Ishikawa (cell line): ENCODE measurements around the gene DHPS.

Experiments
- CEBPB ChIP-seq: IDR thresholded peaks from 2 replicates; pipeline ENCODE4 v1.6.1; 2012
- CREB1 ChIP-seq: IDR thresholded peaks from 2 replicates; pipeline ENCODE4 v1.6.1; 2012; ENCODE audit warnings: low read depth
- EGR1 ChIP-seq: IDR thresholded peaks from 2 replicates; pipeline ENCODE4 v1.6.1; 2012
- EP300 ChIP-seq: IDR thresholded peaks from 2 replicates; pipeline ENCODE4 v1.6.1; 2012; ENCODE audit warnings: borderline replicate concordance
- FOXM1 ChIP-seq: IDR thresholded peaks from 2 replicates; pipeline ENCODE4 v1.6.1; 2012; ENCODE audit warnings: low read depth, borderline replicate concordance
- NFIC ChIP-seq: IDR thresholded peaks from 2 replicates; pipeline ENCODE4 v1.6.1; 2012
- RAD21 ChIP-seq: IDR thresholded peaks from 2 replicates; pipeline ENCODE4 v1.6.1; 2012; ENCODE audit warnings: low read depth
- TAF1 ChIP-seq: IDR thresholded peaks from 2 replicates; pipeline ENCODE4 v1.6.1; 2012; ENCODE audit warnings: low read depth, mild to moderate bottlenecking
- TCF12 ChIP-seq: IDR thresholded peaks from 2 replicates; pipeline ENCODE4 v1.6.1; 2012; ENCODE audit warnings: low read depth
- TEAD4 ChIP-seq: IDR thresholded peaks from 2 replicates; pipeline ENCODE4 v1.6.1; 2012
- YY1 ChIP-seq: IDR thresholded peaks from 2 replicates; pipeline ENCODE4 v1.6.1; 2012; ENCODE audit warnings: low read depth
- ZBTB7A ChIP-seq: IDR thresholded peaks from 2 replicates; pipeline ENCODE4 v1.6.1; 2012; ENCODE audit warnings: low read depth
- TF ChIP-seq, protein P1 (sequence below): IDR thresholded peaks from 2 replicates; pipeline ENCODE4 v1.6.1; 2012
- TF ChIP-seq, protein P2 (sequence below): IDR thresholded peaks from 2 replicates; pipeline ENCODE4 v1.6.1; 2012
- TF ChIP-seq, protein P3 (sequence below): IDR thresholded peaks from 2 replicates; pipeline ENCODE4 v1.6.1; 2012; ENCODE audit warnings: low read depth, mild to moderate bottlenecking

DHPS gene

DNA sequence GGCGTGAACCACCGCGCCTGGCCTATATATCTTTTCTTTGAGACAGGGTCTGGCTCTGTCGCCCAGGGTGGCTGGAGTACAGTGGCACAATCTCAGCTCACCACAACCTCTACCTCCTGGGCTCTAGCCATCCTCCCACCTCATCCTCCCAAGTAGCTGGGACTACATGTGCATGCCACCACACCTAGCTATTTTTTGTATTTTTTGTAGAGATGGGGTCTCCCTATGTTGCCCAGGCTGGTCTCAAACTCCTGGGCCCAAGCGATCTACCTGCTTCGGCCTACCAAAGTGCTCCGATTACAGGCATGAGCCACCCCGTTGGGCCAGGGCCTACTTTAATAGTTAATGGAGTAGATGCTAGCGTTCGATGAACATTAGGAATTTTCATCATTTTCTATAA, 38.6 kb upstream of the DHPS start:
- TF ChIP-seq ZBTB7A (no peak), TEAD4 (no peak), CEBPB (no peak), YY1 (no peak)
- TF ChIP-seq, protein P1, sequence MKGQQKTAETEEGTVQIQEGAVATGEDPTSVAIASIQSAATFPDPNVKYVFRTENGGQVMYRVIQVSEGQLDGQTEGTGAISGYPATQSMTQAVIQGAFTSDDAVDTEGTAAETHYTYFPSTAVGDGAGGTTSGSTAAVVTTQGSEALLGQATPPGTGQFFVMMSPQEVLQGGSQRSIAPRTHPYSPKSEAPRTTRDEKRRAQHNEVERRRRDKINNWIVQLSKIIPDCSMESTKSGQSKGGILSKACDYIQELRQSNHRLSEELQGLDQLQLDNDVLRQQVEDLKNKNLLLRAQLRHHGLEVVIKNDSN, result no peak

DNA sequence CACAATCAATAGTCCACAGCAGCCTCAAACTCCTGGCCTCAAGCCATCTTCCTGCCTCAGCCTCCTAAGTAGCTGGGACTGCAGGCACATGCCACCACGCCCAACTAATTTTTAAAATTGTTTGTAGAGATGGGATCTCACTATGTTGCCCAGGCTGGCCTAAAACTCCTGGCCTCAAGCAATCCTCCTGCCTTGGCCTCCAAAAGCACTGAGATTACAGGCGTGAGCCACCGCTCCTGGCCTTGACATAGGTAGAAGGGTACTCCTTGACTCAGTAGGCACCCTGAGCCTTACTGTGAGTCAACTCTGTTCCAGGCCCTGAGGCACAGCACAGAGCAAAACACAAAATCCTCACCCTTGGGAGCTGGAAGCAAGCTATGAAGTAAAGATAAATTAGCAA, 34.2 kb upstream of the DHPS start:
- TF ChIP-seq ZBTB7A (no peak), TCF12 (no peak), YY1 (no peak), CEBPB (no peak), FOXM1 (no peak)
- TF ChIP-seq, protein P2, sequence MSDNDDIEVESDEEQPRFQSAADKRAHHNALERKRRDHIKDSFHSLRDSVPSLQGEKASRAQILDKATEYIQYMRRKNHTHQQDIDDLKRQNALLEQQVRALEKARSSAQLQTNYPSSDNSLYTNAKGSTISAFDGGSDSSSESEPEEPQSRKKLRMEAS, result no peak
- TF ChIP-seq, protein P3, sequence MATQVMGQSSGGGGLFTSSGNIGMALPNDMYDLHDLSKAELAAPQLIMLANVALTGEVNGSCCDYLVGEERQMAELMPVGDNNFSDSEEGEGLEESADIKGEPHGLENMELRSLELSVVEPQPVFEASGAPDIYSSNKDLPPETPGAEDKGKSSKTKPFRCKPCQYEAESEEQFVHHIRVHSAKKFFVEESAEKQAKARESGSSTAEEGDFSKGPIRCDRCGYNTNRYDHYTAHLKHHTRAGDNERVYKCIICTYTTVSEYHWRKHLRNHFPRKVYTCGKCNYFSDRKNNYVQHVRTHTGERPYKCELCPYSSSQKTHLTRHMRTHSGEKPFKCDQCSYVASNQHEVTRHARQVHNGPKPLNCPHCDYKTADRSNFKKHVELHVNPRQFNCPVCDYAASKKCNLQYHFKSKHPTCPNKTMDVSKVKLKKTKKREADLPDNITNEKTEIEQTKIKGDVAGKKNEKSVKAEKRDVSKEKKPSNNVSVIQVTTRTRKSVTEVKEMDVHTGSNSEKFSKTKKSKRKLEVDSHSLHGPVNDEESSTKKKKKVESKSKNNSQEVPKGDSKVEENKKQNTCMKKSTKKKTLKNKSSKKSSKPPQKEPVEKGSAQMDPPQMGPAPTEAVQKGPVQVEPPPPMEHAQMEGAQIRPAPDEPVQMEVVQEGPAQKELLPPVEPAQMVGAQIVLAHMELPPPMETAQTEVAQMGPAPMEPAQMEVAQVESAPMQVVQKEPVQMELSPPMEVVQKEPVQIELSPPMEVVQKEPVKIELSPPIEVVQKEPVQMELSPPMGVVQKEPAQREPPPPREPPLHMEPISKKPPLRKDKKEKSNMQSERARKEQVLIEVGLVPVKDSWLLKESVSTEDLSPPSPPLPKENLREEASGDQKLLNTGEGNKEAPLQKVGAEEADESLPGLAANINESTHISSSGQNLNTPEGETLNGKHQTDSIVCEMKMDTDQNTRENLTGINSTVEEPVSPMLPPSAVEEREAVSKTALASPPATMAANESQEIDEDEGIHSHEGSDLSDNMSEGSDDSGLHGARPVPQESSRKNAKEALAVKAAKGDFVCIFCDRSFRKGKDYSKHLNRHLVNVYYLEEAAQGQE, result no peak

DNA sequence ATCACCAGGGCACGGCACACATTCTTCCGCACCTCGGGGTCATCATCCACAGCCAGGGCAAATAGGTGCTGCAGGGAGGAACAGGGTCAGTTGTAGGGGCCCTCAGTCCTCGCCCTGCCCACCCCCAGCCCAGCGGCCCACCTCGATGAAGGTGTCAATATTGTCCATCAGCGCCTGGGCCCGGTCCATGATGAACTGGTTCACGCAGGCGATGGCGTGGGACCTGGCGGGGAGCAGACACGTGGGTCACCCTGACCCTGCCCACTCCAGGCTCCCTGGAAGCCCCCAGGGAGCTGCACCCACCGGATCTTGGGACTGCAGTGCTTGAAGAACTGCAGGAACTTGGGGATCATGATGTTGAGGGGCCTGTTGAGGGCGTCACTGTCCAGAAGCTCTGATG, 33.4 kb upstream of the DHPS start:
- TF ChIP-seq ZBTB7A (no peak), YY1 (no peak), FOXM1 (no peak), TEAD4 (no peak), EGR1 (no peak), CREB1 (no peak), CEBPB (no peak), RAD21 (no peak), TCF12 (no peak), TAF1 (no peak), EP300 (no peak), NFIC (no peak)
- TF ChIP-seq, protein P1, result no peak
- TF ChIP-seq, protein P3, result no peak
- TF ChIP-seq, protein P2, result no peak

DNA sequence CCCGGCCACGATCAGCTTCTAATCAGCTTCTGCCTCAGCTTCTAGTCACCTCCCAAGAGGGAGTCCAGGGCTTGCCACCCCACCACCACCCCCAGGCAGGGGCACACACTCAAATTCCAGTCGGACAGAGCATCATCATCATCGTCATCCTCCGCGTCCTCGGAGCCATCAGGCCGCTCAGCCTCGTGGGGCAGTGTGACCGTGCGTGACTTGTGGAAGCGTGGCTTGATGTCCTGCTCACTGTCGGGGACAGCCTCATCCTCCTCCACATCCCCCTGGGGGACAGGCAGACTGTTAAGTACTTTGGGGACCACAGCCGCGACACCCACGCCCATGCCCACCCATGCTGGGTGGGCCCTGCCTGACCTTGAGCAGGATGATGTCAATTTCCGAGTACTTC, 29.5 kb upstream of the DHPS start:
- no peak for TF ChIP-seq TAF1
- no peak for TF ChIP-seq RAD21
- TF ChIP-seq FOXM1, result no peak
- TF ChIP-seq CREB1, result no peak
- TF ChIP-seq YY1, result no peak
- TF ChIP-seq CEBPB, result no peak

DNA sequence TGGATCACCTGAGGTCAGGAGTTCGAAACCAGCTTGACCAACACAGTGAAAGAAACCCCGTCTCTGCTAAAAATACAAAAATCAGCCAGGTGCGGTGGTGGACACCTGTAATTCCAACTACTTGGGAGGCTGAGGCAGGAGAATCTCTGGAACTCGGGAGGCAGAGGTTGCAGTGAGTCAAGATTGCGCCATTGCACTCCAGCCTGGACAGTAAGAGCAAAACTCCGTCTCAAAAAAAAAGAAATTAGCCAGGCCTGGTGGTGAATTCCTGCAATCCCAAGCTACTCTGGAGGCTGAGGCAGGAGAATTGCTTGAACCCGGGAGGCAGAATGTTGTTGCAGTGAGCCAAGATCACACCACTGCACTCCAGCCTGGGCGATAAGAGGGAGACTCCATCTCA, 27.0 kb upstream of the DHPS start:
- no peak for TF ChIP-seq YY1
- no peak for TF ChIP-seq CEBPB
- TF ChIP-seq TEAD4, result no peak
- no peak for TF ChIP-seq CREB1
- no peak for TF ChIP-seq RAD21
- TF ChIP-seq EGR1, result no peak
- no peak for TF ChIP-seq ZBTB7A

DNA sequence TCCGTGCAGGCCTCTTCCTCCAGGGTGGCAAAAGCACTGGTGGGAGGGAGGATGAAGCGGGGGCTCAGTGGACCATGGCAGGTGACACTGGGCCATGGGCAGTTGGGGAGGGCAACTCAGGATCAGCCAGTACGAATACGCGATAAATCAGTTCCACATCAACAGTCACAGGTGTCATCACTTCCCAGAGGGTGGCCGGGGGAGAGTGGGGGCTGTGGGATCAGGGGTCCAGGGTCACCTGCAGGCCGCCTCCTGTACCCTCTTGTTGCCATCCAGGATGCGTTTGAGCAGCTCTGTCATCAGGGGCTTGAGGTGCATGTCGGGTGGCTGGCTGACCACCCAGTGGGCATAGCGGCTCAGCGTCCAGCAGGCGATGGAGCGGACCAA, 24.6 kb upstream of the DHPS start:
- TF ChIP-seq EGR1, result no peak
- TF ChIP-seq, protein P3, result no peak
- TF ChIP-seq CEBPB, result no peak
- TF ChIP-seq FOXM1, result no peak
- TF ChIP-seq RAD21, result no peak
- TF ChIP-seq, protein P2, result no peak
- TF ChIP-seq TAF1, result no peak
- no peak for TF ChIP-seq TCF12
- TF ChIP-seq, protein P1, result no peak
- no peak for TF ChIP-seq ZBTB7A
- TF ChIP-seq EP300, result no peak
- TF ChIP-seq TEAD4, result no peak
- no peak for TF ChIP-seq NFIC
- no peak for TF ChIP-seq YY1
